Activated T-helper 1 cell treated with anti-CD3 and anti-CD28 coated beads, Interleukin-12 subunit alpha, Interleukin-12 subunit beta, Interleukin-2, Interleukin-4 antibody, amounts not matched to agents 30 ng/mL and 10 ng/mL and 1 ng/mL, durations not matched to agents 14 hours and 24 hours and 36 hours (primary cell): ENCODE data around the gene LPCAT1. TPM values are rescaled to one million over a fixed set of nuclear protein-coding genes. Genes with fewer than 3 reads are reported as not detected.
A peak's percentile ranks its signal among the peaks of the same experiment; 100 is the strongest.
"Not testable (repeated sequence)": the region's sequence is repeated elsewhere in the genome, so short reads cannot be mapped to it uniquely, and the experiment has no call there.

Experiments
- DNase-seq: peaks from one replicate; pipeline ENCODE4 v3.0.0; 2021; ENCODE audit warnings: low spot score
- H3K27ac Mint-ChIP-seq: one replicate; pipeline ENCODE4 v1.8.0; 2021; ENCODE audit warnings: mild to moderate bottlenecking, mixed read lengths
- H3K27me3 Mint-ChIP-seq: one replicate; pipeline ENCODE4 v1.8.0; 2022; ENCODE audit warnings: mild to moderate bottlenecking, moderate library complexity, mixed read lengths; ENCODE audit not compliant: insufficient read depth
- H3K36me3 Mint-ChIP-seq: one replicate; pipeline ENCODE4 v1.8.0; 2021; ENCODE audit warnings: low read depth, mixed read lengths
- H3K4me1 Mint-ChIP-seq: one replicate; pipeline ENCODE4 v1.8.0; 2021; ENCODE audit warnings: low read depth, mixed read lengths
- H3K4me3 Mint-ChIP-seq: one replicate; pipeline ENCODE4 v1.8.0; 2021; ENCODE audit warnings: mild to moderate bottlenecking, moderate library complexity, mixed read lengths
- H3K9me3 Mint-ChIP-seq: one replicate; pipeline ENCODE4 v1.8.0; 2021; ENCODE audit warnings: mixed read lengths
- intact Hi-C: fragments of 100-400 bp; cut with micrococcal nuclease; formaldehyde crosslinking; loops from one replicate; pipeline ENCODE4 v1.15.1; 2024
- total RNA-seq: library from RNA; stranded (reverse); gene quantifications from 2 replicates; pipeline ENCODE4 v1.2.3, GENCODE V29; 2022

LPCAT1 gene
- total RNA-seq, 1 donor from 2014 or later = 103 TPM

- intact Hi-C loops = no loop called here
- DNase-seq = no peak
- Mint-ChIP-seq H3K4me3 (no peak overlapping the region), H3K36me3 (no peaks in the 10 kb centered on the region), H3K9me3 (no peaks in the 10 kb centered on the region), H3K27me3 (no peaks in the 10 kb centered on the region), H3K4me1 (peaks cover 5% of the 10 kb centered on the region), H3K27ac (no peak overlapping the region)
These were observed 18.1 kb upstream of the LPCAT1 start for GRCh38 chr5:1541702-1542400.

- intact Hi-C loops = no loop called here
- H3K27ac Mint-ChIP-seq = no peak overlapping the region
- H3K4me1 Mint-ChIP-seq = peaks cover 13% of the 10 kb centered on the region
These were observed 17.3 kb upstream of the LPCAT1 start for GRCh38 chr5:1540831-1541701.

GRCh38 chr5:1540166-1540565 lies 16.4 kb upstream of the LPCAT1 start:
- H3K9me3 Mint-ChIP-seq = no peaks in the 10 kb centered on the region
- no peak overlapping the region for H3K27ac Mint-ChIP-seq
- intact Hi-C loops = no loop called here
- DNase-seq = no peak
- no peaks in the 10 kb centered on the region for H3K36me3 Mint-ChIP-seq
- no peak overlapping the region for H3K4me3 Mint-ChIP-seq
- H3K4me1 Mint-ChIP-seq = peaks cover 20% of the 10 kb centered on the region
- H3K27me3 Mint-ChIP-seq = no peaks in the 10 kb centered on the region

More at GRCh38 chr5:1540831-1541701, 17.3 kb upstream of the LPCAT1 start:
- no peak for DNase-seq
- Mint-ChIP-seq H3K9me3 (no peaks in the 10 kb centered on the region), H3K4me3 (no peak overlapping the region), H3K27me3 (no peaks in the 10 kb centered on the region), H3K36me3 (no peaks in the 10 kb centered on the region)

- not testable (repeated sequence) for H3K4me3 Mint-ChIP-seq, H3K9me3 Mint-ChIP-seq, H3K27me3 Mint-ChIP-seq, DNase-seq, H3K27ac Mint-ChIP-seq, H3K36me3 Mint-ChIP-seq
- H3K4me1 Mint-ChIP-seq = peaks cover 20% of the 10 kb centered on the region
- intact Hi-C loops = loop anchor here (5.0 to 10.0 kb wide), 3 partner anchors 53 to 885 kb away; no protein-coding TSS in a partner anchor
These were observed 15.8 kb upstream of the LPCAT1 start for GRCh38 chr5:1539393-1540161.

- Mint-ChIP-seq H3K4me3 (no peak overlapping the region), H3K36me3 (no peaks in the 10 kb centered on the region), H3K27me3 (peaks cover 9% of the 10 kb centered on the region), H3K27ac (no peak overlapping the region), H3K4me1 (peaks cover 20% of the 10 kb centered on the region), H3K9me3 (no peaks in the 10 kb centered on the region)
- intact Hi-C loops = loop anchor here (5.0 to 10.0 kb wide), 3 partner anchors 53 to 884 kb away; no protein-coding TSS in a partner anchor
- no peak for DNase-seq
These were observed 15.1 kb upstream of the LPCAT1 start for GRCh38 chr5:1538741-1539392.

- no peak for DNase-seq
- Mint-ChIP-seq H3K9me3 (no peaks in the 10 kb centered on the region), H3K4me3 (no peak overlapping the region)
These were observed 14.5 kb upstream of the LPCAT1 start for GRCh38 chr5:1538276-1538675.

GRCh38 chr5:1537603-1538154 lies 13.9 kb upstream of the LPCAT1 start:
- intact Hi-C loops = loop anchor here (2.0 to 10.0 kb wide), 4 partner anchors 55 to 883 kb away; no protein-coding TSS in a partner anchor
- Mint-ChIP-seq H3K27me3 (peaks cover 16% of the 10 kb centered on the region), H3K9me3 (no peaks in the 10 kb centered on the region), H3K36me3 (no peaks in the 10 kb centered on the region), H3K4me1 (peaks cover 20% of the 10 kb centered on the region), H3K4me3 (no peak overlapping the region), H3K27ac (no peak overlapping the region)
- DNase-seq = no peak

More at GRCh38 chr5:1538276-1538675, 14.5 kb upstream of the LPCAT1 start:
- Mint-ChIP-seq H3K36me3 (no peaks in the 10 kb centered on the region), H3K27ac (no peak overlapping the region), H3K4me1 (peaks cover 20% of the 10 kb centered on the region), H3K27me3 (peaks cover 14% of the 10 kb centered on the region)
- intact Hi-C loops = loop anchor here (5.0 to 10.0 kb wide), 3 partner anchors 54 to 883 kb away; no protein-coding TSS in a partner anchor

GRCh38 chr5:1536871-1537602 lies 13.3 kb upstream of the LPCAT1 start:
- Mint-ChIP-seq H3K27ac (peak overlapping the region; percentile 79), H3K4me3 (peak overlapping the region; percentile 71), H3K36me3 (no peaks in the 10 kb centered on the region), H3K4me1 (peaks cover 20% of the 10 kb centered on the region), H3K9me3 (no peaks in the 10 kb centered on the region), H3K27me3 (peaks cover 22% of the 10 kb centered on the region)
- no peak for DNase-seq
- intact Hi-C loops = loop anchor here (1.0 to 10.0 kb wide), 5 partner anchors 13 to 882 kb away; no protein-coding TSS in a partner anchor

- peak overlapping the region; percentile 79 for H3K27ac Mint-ChIP-seq
- no peaks in the 10 kb centered on the region for H3K9me3 Mint-ChIP-seq
- intact Hi-C loops = loop anchor here (1.0 to 10.0 kb wide), 5 partner anchors 12 to 882 kb away; no protein-coding TSS in a partner anchor
- H3K27me3 Mint-ChIP-seq = peaks cover 25% of the 10 kb centered on the region
- peak overlapping the region; percentile 71 for H3K4me3 Mint-ChIP-seq
- DNase-seq = peak; percentile 50
- peaks cover 20% of the 10 kb centered on the region for H3K4me1 Mint-ChIP-seq
- no peaks in the 10 kb centered on the region for H3K36me3 Mint-ChIP-seq
These were observed 12.6 kb upstream of the LPCAT1 start for GRCh38 chr5:1536322-1536845.

- no peak for DNase-seq
- Mint-ChIP-seq H3K4me3 (peak overlapping the region; percentile 71), H3K9me3 (no peaks in the 10 kb centered on the region), H3K36me3 (no peaks in the 10 kb centered on the region), H3K27ac (no peak overlapping the region), H3K27me3 (peaks cover 28% of the 10 kb centered on the region), H3K4me1 (peaks cover 20% of the 10 kb centered on the region)
- intact Hi-C loops = loop anchor here (1.0 to 10.0 kb wide), 5 partner anchors 11 to 881 kb away; no protein-coding TSS in a partner anchor
These were observed 11.9 kb upstream of the LPCAT1 start for GRCh38 chr5:1535646-1536045.

- H3K4me1 Mint-ChIP-seq = peaks cover 20% of the 10 kb centered on the region
- intact Hi-C loops = loop anchor here (10.0 kb wide), 1 partner anchor 878 kb away; no protein-coding TSS in a partner anchor
- H3K27ac Mint-ChIP-seq = no peak overlapping the region
- no peak for DNase-seq
- H3K9me3 Mint-ChIP-seq = no peaks in the 10 kb centered on the region
- no peaks in the 10 kb centered on the region for H3K36me3 Mint-ChIP-seq
- H3K4me3 Mint-ChIP-seq = no peak overlapping the region
- H3K27me3 Mint-ChIP-seq = peaks cover 35% of the 10 kb centered on the region
These were observed 8.6 kb upstream of the LPCAT1 start for GRCh38 chr5:1532384-1532783.
